ENCODE results near the gene PRKN. TPM values are rescaled to one million over a fixed set of nuclear protein-coding genes. Genes with fewer than 3 reads are reported as not detected.

The PRKN gene
- total RNA-seq, 6 experiments from 2014 or later: 0.32 TPM; not detected in 5

GRCh38 chr6:162292915-162293314 is 434.7 kb downstream of the PRKN start:
- H3K27me3 Mint-ChIP-seq (ENCODE audit: insufficient read depth): no peaks in the 10 kb centered on the region; the same call in none of the 2 replicates
- H3K4me1 Mint-ChIP-seq (ENCODE audit: low read depth): no peaks in the 10 kb centered on the region
- H3K9me3 Mint-ChIP-seq: peaks cover 58% of the 10 kb centered on the region
- H3K27ac Mint-ChIP-seq: no peak overlapping the region
- no peak for TF ChIP-seq CTCF (IDR thresholded peaks at IDR 0.05)
- H3K36me3 Mint-ChIP-seq (ENCODE audit: low read depth): no peaks in the 10 kb centered on the region; the same call in 1 of the 2 replicates
- no peak overlapping the region for H3K4me3 Mint-ChIP-seq
- no peak for DNase-seq

- no peak for TF ChIP-seq CTCF (IDR thresholded peaks at IDR 0.05)
- Mint-ChIP-seq H3K4me3 (no peak overlapping the region), H3K27ac (no peak overlapping the region), H3K27me3 (ENCODE audit: insufficient read depth) (no peaks in the 10 kb centered on the region; the same call in none of the 2 replicates), H3K36me3 (ENCODE audit: low read depth) (no peaks in the 10 kb centered on the region; the same call in 1 of the 2 replicates), H3K4me1 (ENCODE audit: low read depth) (no peaks in the 10 kb centered on the region), H3K9me3 (peaks cover 65% of the 10 kb centered on the region)
- no peak for DNase-seq
Measured at GRCh38 chr6:162290846-162291465, 436.6 kb downstream of the PRKN start.

- no peak overlapping the region for H3K4me3 Mint-ChIP-seq
- no peak overlapping the region for H3K27ac Mint-ChIP-seq
- peaks cover 59% of the 10 kb centered on the region for H3K9me3 Mint-ChIP-seq
- DNase-seq: no peak
- no peaks in the 10 kb centered on the region for H3K36me3 Mint-ChIP-seq (ENCODE audit: low read depth)
- TF ChIP-seq CTCF (IDR thresholded peaks at IDR 0.05): no peak
- no peaks in the 10 kb centered on the region for H3K4me1 Mint-ChIP-seq (ENCODE audit: low read depth)
- no peaks in the 10 kb centered on the region; the same call in 1 of the 2 replicates for H3K27me3 Mint-ChIP-seq (ENCODE audit: insufficient read depth)
Measured at GRCh38 chr6:162289972-162290371, 437.6 kb downstream of the PRKN start.

- no peak overlapping the region for H3K27ac Mint-ChIP-seq
- H3K27me3 Mint-ChIP-seq (ENCODE audit: insufficient read depth): no peaks in the 10 kb centered on the region; the same call in none of the 2 replicates
- no peaks in the 10 kb centered on the region for H3K4me1 Mint-ChIP-seq (ENCODE audit: low read depth)
- no peaks in the 10 kb centered on the region; the same call in 1 of the 2 replicates for H3K36me3 Mint-ChIP-seq (ENCODE audit: low read depth)
- no peak for DNase-seq
- TF ChIP-seq CTCF (IDR thresholded peaks at IDR 0.05): no peak
- H3K4me3 Mint-ChIP-seq: no peak overlapping the region
- H3K9me3 Mint-ChIP-seq: peaks cover 48% of the 10 kb centered on the region
Measured at GRCh38 chr6:162273986-162274385, 453.6 kb downstream of the PRKN start.

GRCh38 chr6:162271922-162272321 is 455.6 kb downstream of the PRKN start:
- Mint-ChIP-seq H3K9me3 (peaks cover 44% of the 10 kb centered on the region), H3K27ac (no peak overlapping the region), H3K4me3 (no peak overlapping the region), H3K36me3 (ENCODE audit: low read depth) (no peaks in the 10 kb centered on the region), H3K4me1 (ENCODE audit: low read depth) (no peaks in the 10 kb centered on the region), H3K27me3 (ENCODE audit: insufficient read depth) (no peaks in the 10 kb centered on the region; the same call in 1 of the 2 replicates)
- no peak for TF ChIP-seq CTCF (IDR thresholded peaks at IDR 0.05)
- DNase-seq: no peak
